ENCODE results near the gene DAAM2.

DNA sequence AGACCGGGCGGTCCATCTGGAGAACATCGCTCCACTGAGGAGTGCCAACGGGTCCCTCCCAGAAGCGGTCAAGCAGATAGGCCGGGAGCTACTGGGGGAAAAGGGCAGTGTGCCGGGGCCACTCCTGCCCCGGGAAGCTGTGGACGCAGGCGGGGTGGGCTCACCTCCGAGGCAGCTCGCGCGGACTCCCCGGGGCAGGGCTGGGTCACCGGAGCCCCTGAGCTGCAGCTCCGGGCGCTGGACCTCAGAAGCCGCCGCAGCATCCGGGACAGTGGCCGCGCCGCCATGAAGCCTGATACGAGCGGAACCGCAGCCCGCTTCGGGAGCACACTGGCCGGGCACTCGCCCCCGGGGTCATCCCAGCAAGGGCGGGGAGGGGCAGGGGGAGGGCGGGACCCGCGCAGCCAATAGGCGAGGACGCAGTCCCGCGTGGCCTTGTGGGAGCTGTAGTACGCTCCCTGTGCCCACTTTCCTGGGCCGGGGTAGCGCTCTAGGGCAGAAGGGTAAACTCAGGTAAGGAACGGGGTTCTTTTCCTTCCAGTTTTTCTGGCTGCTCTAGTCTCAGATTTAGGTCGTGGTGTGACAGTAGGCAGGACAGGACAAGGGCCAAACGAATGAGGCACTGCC, 142.1 kb downstream of the DAAM2 start, which contains the start of gene MOCS1:
- TF ChIP-seq, protein P1, sequence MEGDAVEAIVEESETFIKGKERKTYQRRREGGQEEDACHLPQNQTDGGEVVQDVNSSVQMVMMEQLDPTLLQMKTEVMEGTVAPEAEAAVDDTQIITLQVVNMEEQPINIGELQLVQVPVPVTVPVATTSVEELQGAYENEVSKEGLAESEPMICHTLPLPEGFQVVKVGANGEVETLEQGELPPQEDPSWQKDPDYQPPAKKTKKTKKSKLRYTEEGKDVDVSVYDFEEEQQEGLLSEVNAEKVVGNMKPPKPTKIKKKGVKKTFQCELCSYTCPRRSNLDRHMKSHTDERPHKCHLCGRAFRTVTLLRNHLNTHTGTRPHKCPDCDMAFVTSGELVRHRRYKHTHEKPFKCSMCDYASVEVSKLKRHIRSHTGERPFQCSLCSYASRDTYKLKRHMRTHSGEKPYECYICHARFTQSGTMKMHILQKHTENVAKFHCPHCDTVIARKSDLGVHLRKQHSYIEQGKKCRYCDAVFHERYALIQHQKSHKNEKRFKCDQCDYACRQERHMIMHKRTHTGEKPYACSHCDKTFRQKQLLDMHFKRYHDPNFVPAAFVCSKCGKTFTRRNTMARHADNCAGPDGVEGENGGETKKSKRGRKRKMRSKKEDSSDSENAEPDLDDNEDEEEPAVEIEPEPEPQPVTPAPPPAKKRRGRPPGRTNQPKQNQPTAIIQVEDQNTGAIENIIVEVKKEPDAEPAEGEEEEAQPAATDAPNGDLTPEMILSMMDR (conservative IDR thresholded peaks at IDR 0.05; ENCODE audit: low read depth, low read length) = no peak
- no peak for TF ChIP-seq EZH2 (IDR thresholded peaks at IDR 0.05; ENCODE audit: borderline replicate concordance, low read depth, low read length, poor library complexity, severe bottlenecking)

All from A673 (cell line).